Keratinocyte (primary cell): ENCODE measurements around the gene CASP8. TPM values are rescaled to one million over a fixed set of nuclear protein-coding genes. Genes with fewer than 3 reads are reported as not detected.

Experiments
- DNase-seq: peaks from one replicate; pipeline ENCODE4 v3.0.0-alpha.2; 2011; ENCODE audit warnings: low read depth, missing footprints, low spot score
- FAIRE-seq: peaks from 2 replicates; lab custom pipeline; 2011; peaks lifted over from hg19 to GRCh38; lab: Jason Lieb, UNC
- H2AFZ ChIP-seq: 2 replicates; pipeline ENCODE4 v1.6.0; 2012; ENCODE audit warnings: low read length, control low read depth, inconsistent platforms; ENCODE audit not compliant: control insufficient read depth
- H3K27ac ChIP-seq: 2 replicates; pipeline ENCODE4 v1.5.1; 2011; ENCODE audit warnings: low read length; ENCODE audit not compliant: control insufficient read depth, insufficient read depth
- H3K27me3 ChIP-seq: 3 replicates; pipeline ENCODE4 v1.6.0; 2011; ENCODE audit warnings: low read length; ENCODE audit not compliant: control insufficient read depth, insufficient read depth; ENCODE audit errors: extremely low read depth
- H3K36me3 ChIP-seq, 2 experiments: 2 replicates in 1 of 2; 3 replicates in 1 of 2; pipeline ENCODE4 v1.5.1; 2011; ENCODE audit warnings: low read length in 2 of 2, mild to moderate bottlenecking in 1 of 2; ENCODE audit not compliant: control insufficient read depth in 2 of 2, insufficient read depth in 2 of 2; ENCODE audit errors: extremely low read depth in 1 of 2
- H3K4me1 ChIP-seq: 3 replicates; pipeline ENCODE4 v1.5.1; 2011; ENCODE audit warnings: low read length; ENCODE audit not compliant: control insufficient read depth, insufficient read depth; ENCODE audit errors: extremely low read depth
- H3K4me2 ChIP-seq: 3 replicates; pipeline ENCODE4 v1.6.0; 2011; ENCODE audit warnings: low read depth, low read length; ENCODE audit not compliant: control insufficient read depth, insufficient read depth; ENCODE audit errors: extremely low read depth
- H3K4me3 ChIP-seq, 3 experiments: fragments of 200-600 bp in 1 of 3; sonication (generic) in 1 of 3; 2 replicates in 2 of 3; 3 replicates in 1 of 3; pipeline ENCODE4 v1.5.1; 2011 to 2016; ENCODE audit warnings: low read length in 3 of 3, mild to moderate bottlenecking in 3 of 3, control low read depth in 2 of 3, inconsistent platforms in 1 of 3, low read depth in 1 of 3, mixed read lengths in 1 of 3, mixed run types in 1 of 3, moderate library complexity in 1 of 3; ENCODE audit not compliant: control insufficient read depth in 2 of 3, insufficient read depth in 2 of 3; ENCODE audit errors: extremely low read depth in 1 of 3
- H3K79me2 ChIP-seq: 2 replicates; pipeline ENCODE4 v1.6.0; 2012; ENCODE audit warnings: low read length; ENCODE audit not compliant: control insufficient read depth, insufficient read depth
- H3K9ac ChIP-seq: 3 replicates; pipeline ENCODE4 v1.6.0; 2011; ENCODE audit warnings: low read length; ENCODE audit not compliant: control insufficient read depth, insufficient read depth; ENCODE audit errors: extremely low read depth
- H3K9me1 ChIP-seq: 3 replicates; pipeline ENCODE4 v1.6.0; 2011; ENCODE audit warnings: low read length; ENCODE audit not compliant: control insufficient read depth, insufficient read depth; ENCODE audit errors: extremely low read depth
- H3K9me3 ChIP-seq: 2 replicates; pipeline ENCODE4 v1.5.1; 2012; ENCODE audit warnings: low read depth, low read length; ENCODE audit not compliant: control insufficient read depth
- H4K20me1 ChIP-seq: 3 replicates; pipeline ENCODE4 v1.6.0; 2011; ENCODE audit warnings: low read length; ENCODE audit not compliant: control insufficient read depth, insufficient read depth; ENCODE audit errors: extremely low read depth
- EZH2 ChIP-seq: IDR thresholded peaks from one replicate; pipeline ENCODE4 v1.6.1; 2012; ENCODE audit warnings: inconsistent platforms, mild to moderate bottlenecking, low read length, moderate library complexity
- dilution Hi-C: fragments of 300-500 bp; cut with MboI; formaldehyde crosslinking; loops from one replicate; pipeline ENCODE4 v1.7.0; 2020; ENCODE audit warnings: low sequenced_read_pairs; ENCODE audit not compliant: extremely low pct_ligation_motif_present
- polyA plus RNA-seq, 5 experiments: library from polyadenylated mRNA; depleted of rRNA in 3 of 5; stranded (reverse) in 3 of 5; stranded (forward) in 1 of 5; unstranded in 1 of 5; fragments of >200 nt; gene quantifications; 1 replicate in 1 of 5; 2 replicates in 3 of 5; 3 replicates in 1 of 5; pipeline versions ENCODE4 v1.2.1 to v1.2.3, GENCODE V29; 2011 to 2012; ENCODE audit warnings: missing spikeins in 2 of 5, low read depth in 1 of 5, low replicate concordance in 1 of 5
- TF ChIP-seq, protein P1 (sequence below), 3 experiments: IDR thresholded peaks in 1 of 3; conservative IDR thresholded peaks in 1 of 3; optimal IDR thresholded peaks in 1 of 3; 2 replicates in 2 of 3; 3 replicates in 1 of 3; pipeline versions ENCODE3 to v1.5.1; 2011; ENCODE audit warnings: low read length in 3 of 3, mild to moderate bottlenecking in 3 of 3, moderate library complexity in 2 of 3, control low read depth in 1 of 3, inconsistent platforms in 1 of 3; ENCODE audit not compliant: insufficient read depth in 2 of 3; ENCODE audit errors: extremely low read depth in 1 of 3

Gene CASP8
- polyA plus RNA-seq, 1 donor (not counting 4 experiments of a cell fraction or from before 2014, with no cell fraction given): 27.0 TPM

DNA sequence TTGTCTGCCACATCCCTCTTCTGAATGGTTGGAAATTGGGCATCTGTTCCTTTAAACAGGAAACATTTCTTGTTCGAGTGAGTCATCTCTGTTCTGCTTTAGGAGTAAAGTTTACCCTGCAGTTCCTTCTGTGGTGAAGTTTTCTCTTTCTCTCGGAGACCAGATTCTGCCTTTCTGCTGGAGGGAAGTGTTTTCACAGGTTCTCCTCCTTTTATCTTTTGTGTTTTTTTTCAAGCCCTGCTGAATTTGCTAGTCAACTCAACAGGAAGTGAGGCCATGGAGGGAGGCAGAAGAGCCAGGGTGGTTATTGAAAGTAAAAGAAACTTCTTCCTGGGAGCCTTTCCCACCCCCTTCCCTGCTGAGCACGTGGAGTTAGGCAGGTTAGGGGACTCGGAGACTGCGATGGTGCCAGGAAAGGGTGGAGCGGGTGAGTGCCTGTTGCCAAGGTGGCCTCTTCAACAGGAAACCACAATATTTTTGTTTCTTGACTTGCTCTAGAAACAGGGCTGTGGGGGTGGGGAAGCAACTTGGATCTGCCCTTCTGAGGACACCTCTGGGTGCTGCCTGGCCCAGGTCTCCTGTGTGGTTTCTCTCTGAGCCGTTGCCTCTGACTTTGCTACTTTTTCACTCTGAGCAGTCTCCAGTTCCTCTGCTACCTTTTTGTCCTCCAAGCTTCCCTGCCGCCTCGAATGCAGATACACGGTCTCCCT is 2.2 kb upstream of the CASP8 start:
- Histone ChIP-seq H3K79me2 (peaks cover 28% of the 10 kb centered on the region), H3K9me3 (no peaks in the 10 kb centered on the region), H3K9ac (peak overlapping the region; percentile 94), H3K4me2 (peak overlapping the region; percentile 96), H3K4me1 (peaks cover 20% of the 10 kb centered on the region), H3K27me3 (no peaks in the 10 kb centered on the region), H2AFZ (peak overlapping the region; percentile 97), H3K36me3 (no peaks in the 10 kb centered on the region), H4K20me1 (no peaks in the 10 kb centered on the region), H3K27ac (peak overlapping the region; percentile 99), H3K4me3 (peak overlapping the region; percentile 47 to 95 (median 85)), H3K9me1 (no peaks in the 10 kb centered on the region)
- peak; percentile 63 for FAIRE-seq
- TF ChIP-seq, protein P1, sequence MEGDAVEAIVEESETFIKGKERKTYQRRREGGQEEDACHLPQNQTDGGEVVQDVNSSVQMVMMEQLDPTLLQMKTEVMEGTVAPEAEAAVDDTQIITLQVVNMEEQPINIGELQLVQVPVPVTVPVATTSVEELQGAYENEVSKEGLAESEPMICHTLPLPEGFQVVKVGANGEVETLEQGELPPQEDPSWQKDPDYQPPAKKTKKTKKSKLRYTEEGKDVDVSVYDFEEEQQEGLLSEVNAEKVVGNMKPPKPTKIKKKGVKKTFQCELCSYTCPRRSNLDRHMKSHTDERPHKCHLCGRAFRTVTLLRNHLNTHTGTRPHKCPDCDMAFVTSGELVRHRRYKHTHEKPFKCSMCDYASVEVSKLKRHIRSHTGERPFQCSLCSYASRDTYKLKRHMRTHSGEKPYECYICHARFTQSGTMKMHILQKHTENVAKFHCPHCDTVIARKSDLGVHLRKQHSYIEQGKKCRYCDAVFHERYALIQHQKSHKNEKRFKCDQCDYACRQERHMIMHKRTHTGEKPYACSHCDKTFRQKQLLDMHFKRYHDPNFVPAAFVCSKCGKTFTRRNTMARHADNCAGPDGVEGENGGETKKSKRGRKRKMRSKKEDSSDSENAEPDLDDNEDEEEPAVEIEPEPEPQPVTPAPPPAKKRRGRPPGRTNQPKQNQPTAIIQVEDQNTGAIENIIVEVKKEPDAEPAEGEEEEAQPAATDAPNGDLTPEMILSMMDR (optimal IDR thresholded peaks at IDR 0.05 in 1 of 3, IDR thresholded peaks at IDR 0.05 in 1 of 3, conservative IDR thresholded peaks at IDR 0.05 in 1 of 3; ENCODE audit: extremely low read depth in 1 of 3, insufficient read depth in 2 of 3, low read length in 3 of 3): no peak
- TF ChIP-seq EZH2: no peak
- dilution Hi-C loops: no loop called here
- DNase-seq: peak; percentile 46

DNA sequence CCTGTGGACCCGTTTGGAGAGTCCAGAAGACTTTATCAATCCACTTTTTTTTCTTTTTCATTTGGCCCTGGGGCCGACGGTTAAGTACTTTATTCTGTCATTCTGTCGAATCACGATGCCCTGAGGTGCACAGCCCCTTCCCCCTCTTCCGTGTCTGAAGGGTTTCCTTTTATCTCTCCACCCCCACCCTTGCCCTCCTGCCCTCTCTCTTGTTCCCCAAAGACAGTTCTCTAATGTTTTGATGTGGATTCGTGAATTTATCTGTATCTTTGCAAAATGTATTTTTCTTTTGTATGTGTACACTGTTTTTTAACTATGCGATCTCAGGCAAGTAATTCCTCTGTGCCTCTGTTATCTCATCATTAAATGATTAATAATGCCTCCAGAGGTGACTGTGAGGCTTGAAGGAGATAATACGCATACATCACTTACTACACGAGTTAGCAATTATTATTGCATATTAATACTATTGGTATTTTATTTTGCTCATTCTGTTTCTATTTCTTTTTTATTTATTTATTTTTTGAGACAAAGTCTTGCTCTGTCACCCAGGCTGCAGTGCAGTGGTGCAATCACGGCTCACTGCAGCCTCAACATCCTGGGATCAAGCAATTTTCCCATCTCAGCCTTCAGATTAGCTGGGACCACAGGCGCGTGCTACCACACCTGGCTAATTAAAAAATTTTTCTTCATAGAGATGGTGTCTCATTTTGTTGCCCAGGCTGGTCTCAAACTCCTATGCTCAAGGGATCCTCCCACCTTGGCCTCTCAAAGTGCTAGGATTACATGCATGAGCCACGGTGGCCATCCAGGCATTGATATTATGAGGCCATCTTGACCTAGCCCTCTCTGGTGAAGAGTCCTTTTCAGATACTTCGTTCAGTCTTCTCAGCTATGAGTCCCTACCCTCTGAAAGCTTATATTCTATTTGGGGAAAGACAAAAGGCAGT is 1.4 kb upstream of the CASP8 start:
- H3K4me2 ChIP-seq: peak overlapping the region; percentile 96
- peak overlapping the region; percentile 99 for H3K27ac ChIP-seq
- FAIRE-seq (no peak), DNase-seq (no peak)
- peaks cover 30% of the 10 kb centered on the region for H3K79me2 ChIP-seq
- no peaks in the 10 kb centered on the region for H3K36me3 ChIP-seq
- peak overlapping the region; percentile 89 for H2AFZ ChIP-seq
- TF ChIP-seq, protein P1 (optimal IDR thresholded peaks at IDR 0.05 in 1 of 3, IDR thresholded peaks at IDR 0.05 in 1 of 3, conservative IDR thresholded peaks at IDR 0.05 in 1 of 3; ENCODE audit: extremely low read depth in 1 of 3, insufficient read depth in 2 of 3, low read length in 3 of 3): peak in 1 of 3 experiments; percentile 17
- TF ChIP-seq EZH2: no peak
- H3K9me1 ChIP-seq: no peaks in the 10 kb centered on the region
- H3K4me3 ChIP-seq: peak overlapping the region; percentile 47 to 95 (median 85)
- H3K4me1 ChIP-seq: peaks cover 20% of the 10 kb centered on the region
- H3K27me3 ChIP-seq: no peaks in the 10 kb centered on the region
- H3K9me3 ChIP-seq: no peaks in the 10 kb centered on the region
- no peaks in the 10 kb centered on the region for H4K20me1 ChIP-seq
- peak overlapping the region; percentile 94 for H3K9ac ChIP-seq
- dilution Hi-C loops: no loop called here
